Neural progenitor cell (in vitro differentiated cells): ENCODE results near the gene PPTC7.

Experiments used
- EZH2 ChIP-seq: fragments of 200-600 bp; sonication (generic); IDR thresholded peaks from 2 replicates; pipeline ENCODE4 v1.6.1; 2017; ENCODE audit warnings: antibody characterized with exemption, mild to moderate bottlenecking, moderate library complexity
- TF ChIP-seq, protein P1 (sequence below): fragments of 200-600 bp; sonication (generic); IDR thresholded peaks from 2 replicates; pipeline ENCODE4 v1.5.1; 2017; ENCODE audit warnings: antibody characterized with exemption, mild to moderate bottlenecking

- TF ChIP-seq, protein P1, sequence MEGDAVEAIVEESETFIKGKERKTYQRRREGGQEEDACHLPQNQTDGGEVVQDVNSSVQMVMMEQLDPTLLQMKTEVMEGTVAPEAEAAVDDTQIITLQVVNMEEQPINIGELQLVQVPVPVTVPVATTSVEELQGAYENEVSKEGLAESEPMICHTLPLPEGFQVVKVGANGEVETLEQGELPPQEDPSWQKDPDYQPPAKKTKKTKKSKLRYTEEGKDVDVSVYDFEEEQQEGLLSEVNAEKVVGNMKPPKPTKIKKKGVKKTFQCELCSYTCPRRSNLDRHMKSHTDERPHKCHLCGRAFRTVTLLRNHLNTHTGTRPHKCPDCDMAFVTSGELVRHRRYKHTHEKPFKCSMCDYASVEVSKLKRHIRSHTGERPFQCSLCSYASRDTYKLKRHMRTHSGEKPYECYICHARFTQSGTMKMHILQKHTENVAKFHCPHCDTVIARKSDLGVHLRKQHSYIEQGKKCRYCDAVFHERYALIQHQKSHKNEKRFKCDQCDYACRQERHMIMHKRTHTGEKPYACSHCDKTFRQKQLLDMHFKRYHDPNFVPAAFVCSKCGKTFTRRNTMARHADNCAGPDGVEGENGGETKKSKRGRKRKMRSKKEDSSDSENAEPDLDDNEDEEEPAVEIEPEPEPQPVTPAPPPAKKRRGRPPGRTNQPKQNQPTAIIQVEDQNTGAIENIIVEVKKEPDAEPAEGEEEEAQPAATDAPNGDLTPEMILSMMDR, result no peak
- no peak for TF ChIP-seq EZH2
These were observed 39.7 kb downstream of the PPTC7 start for GRCh38 chr12:110543252-110543959.
